ENCODE data around the gene CDH1.

CDH1 gene

DNA sequence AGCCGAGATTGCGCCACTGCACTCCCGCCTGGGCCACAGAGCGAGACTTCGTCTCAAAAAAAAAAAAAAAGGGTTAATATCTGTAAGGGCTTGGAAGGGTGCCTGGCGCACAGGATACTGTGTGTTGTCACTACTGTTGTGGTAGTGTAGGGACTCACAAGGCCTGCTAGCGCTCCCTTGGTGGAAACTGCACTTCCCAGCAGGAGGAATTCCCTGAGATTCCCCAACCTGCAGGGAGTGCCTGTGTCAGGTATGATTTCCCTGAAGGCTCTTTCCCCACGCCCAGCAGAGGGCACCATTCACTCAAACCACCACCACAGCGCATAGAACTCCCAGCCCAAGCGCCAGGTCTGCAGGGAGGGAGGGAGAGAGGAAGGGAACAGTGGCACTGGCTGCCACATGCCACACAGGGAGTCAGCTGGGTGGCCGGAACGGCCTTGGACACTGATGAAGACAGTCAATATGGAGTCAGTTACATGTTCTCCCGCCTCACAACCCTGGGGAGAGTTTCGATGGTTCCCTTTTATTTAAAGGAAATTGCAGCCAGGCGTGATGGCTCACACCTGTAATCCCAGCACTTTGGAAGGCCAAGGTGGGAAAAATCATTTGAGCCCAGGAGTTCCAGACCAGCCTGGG, 32.7 kb upstream of the CDH1 start:
- TF ChIP-seq, protein P1, sequence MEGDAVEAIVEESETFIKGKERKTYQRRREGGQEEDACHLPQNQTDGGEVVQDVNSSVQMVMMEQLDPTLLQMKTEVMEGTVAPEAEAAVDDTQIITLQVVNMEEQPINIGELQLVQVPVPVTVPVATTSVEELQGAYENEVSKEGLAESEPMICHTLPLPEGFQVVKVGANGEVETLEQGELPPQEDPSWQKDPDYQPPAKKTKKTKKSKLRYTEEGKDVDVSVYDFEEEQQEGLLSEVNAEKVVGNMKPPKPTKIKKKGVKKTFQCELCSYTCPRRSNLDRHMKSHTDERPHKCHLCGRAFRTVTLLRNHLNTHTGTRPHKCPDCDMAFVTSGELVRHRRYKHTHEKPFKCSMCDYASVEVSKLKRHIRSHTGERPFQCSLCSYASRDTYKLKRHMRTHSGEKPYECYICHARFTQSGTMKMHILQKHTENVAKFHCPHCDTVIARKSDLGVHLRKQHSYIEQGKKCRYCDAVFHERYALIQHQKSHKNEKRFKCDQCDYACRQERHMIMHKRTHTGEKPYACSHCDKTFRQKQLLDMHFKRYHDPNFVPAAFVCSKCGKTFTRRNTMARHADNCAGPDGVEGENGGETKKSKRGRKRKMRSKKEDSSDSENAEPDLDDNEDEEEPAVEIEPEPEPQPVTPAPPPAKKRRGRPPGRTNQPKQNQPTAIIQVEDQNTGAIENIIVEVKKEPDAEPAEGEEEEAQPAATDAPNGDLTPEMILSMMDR (IDR thresholded peaks at IDR 0.05), result peak; percentile 95

DNA sequence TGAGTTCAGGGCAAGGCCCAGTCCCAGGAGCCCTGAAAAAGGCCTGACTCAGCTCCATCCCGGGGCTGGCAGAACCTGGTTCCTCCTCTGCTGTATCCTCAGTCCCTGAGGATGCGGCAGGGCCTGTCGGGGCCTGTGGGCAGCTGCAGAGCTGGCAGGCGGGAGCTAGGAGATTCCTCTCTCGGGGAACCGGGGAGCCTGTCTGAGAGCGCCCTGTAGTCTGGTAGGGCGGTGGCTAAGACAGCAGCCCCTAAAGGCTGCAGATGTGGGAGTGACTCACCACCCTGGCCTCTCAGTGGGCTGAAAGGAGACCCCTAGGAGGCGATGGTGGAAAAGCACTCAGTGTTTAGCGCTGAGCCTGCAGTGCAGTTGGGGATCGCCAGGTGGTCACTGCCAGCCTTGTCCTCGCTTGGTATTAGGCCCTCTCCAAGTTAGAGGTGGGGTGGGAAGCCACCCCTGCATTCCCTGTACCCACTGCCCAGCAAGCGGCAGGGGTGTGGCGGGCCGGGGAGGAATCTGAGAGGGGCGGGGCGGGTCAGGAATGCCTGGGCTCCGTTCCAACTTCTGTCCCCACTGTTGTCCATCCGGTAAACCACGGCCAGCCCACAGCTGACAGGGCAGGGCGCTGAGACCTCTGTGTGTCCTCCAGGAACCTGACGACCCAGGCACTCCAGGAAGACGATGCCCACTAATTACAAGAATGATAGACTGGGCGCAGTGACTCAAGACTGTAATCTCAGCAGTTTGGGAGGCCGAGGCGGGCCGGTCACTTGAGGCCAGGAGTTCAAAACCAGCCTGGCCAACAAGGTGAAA, 29.5 kb upstream of the CDH1 start:
- TF ChIP-seq, protein P1 (IDR thresholded peaks at IDR 0.05), result no peak

DNA sequence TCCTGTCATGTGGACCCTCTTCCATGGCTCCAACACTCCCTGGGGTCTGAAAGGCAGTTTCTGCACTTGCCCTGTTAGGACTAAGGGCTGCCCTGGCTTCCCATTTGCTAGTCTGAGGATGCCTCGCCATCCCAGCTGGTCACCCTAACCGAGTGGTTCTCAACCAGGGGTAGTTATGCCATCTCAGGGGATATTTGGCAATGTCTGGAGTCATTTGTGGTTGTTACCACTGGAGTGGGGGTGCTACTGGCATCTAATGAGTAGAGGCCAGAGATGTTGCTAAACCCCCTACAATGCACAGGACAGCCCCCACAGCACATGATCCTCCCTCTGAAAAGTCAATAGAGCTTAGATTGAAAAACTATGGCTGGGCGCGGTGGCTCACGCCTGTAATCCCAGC, 26.9 kb upstream of the CDH1 start:
- TF ChIP-seq, protein P1 (IDR thresholded peaks at IDR 0.05), result no peak

DNA sequence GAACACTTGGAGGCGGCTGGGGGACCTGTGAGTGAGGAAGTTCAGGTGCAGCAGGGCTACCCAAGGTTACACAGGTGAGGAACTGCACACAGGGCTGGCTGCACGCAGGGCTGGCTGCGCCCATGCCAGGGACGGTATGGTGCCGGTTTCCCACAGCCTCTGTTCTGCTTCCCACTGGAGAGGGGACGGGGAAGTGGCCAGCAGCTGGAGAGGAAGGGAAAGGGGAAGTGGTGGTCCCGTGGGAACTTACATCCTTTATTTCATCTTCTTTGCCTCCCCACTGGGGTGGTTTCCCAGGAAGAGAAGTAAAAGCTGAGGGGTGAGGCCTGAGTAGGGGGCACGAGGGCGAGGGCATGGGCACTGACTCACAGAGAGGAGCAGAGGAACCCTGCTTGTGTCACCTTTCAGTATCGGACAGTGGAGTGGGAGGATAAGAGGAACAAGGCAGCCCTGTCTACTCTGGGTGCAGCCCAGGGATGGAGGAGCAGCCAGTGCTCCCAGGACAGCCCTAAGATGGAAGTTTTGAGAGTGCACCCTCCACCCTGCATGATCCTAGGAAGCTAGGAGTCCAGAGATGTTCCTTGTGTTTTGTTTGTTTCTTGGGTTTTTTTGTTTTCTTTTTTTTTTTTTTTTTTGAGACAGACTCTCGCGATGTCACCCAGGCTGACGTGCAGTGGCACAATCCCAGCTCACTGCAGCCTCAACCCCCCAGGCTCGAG, 25.5 kb upstream of the CDH1 start:
- TF ChIP-seq, protein P1 (IDR thresholded peaks at IDR 0.05), result no peak

DNA sequence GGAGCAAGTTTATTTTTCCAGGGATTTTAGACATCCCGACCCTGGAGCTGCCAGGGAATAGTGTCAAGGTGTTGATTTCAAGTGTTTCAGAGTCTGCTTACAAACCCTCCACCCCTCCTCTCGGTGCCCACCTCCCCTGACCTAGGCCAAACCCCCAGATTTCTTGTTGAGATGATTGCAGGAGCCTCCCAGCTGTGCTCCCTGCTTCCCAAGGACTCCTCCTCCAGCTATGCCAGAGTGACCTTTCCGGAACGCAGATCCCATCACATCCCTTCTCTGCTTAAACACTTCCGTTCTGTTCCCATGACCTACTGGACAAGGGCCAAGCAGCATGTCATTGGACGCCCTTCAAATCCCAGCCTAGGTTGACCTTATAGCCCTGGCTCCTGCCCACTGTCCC, 23.7 kb upstream of the CDH1 start:
- TF ChIP-seq, protein P1 (IDR thresholded peaks at IDR 0.05), result no peak

DNA sequence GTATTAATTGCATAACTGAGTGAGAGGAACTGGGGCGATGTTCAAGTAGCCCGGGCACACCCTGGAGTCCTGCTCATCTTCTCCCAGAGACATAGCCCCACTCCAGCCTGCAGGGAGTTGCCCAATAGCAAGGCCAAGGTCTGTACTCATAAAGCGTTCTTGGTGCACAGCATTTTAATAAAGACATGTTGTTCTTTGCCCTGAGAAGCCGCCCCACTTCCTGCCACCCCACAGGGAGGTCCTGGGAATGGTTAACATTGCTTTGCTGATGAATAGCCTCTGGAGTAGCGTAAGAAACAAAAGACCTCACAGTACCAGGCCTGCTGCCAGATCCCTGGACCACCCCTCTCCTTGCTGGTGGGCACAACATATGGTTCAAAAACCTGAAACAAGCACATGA, 21.6 kb upstream of the CDH1 start:
- TF ChIP-seq, protein P1 (IDR thresholded peaks at IDR 0.05), result no peak

DNA sequence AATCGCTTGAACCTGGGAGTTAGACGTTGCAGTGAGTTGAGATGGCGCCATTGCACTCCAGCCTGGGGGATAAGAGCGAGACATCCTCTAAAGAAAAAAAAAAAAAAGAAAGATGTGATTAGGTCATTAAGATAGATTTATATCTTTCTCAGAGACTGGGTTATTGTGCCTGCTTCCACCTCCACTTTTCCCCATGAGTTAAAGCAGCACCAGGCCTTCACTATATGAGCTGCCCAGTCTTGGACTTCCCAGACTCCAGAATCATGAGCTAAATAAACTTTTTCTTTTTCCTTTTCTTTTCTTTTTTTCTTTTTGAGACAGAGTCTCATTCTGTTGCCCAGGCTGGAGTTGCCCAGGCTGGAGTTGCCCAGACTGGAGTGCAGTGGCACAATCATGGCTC, 19.4 kb upstream of the CDH1 start:
- TF ChIP-seq, protein P1 (IDR thresholded peaks at IDR 0.05), result no peak
